CD4-positive, alpha-beta T cell treated with Interleukin-4 for 1 hour (primary cell): ENCODE results near the gene RNU5D-1.
"Not testable (repeated sequence)": the region's sequence is repeated elsewhere in the genome, so short reads cannot be mapped to it uniquely, and the experiment has no call there.

ENCODE experiments used
- DNase-seq, 2 donors: peaks; one replicate each; pipeline ENCODE4 v3.0.0-alpha.2; 2020 to 2022

Gene RNU5D-1

GRCh38 chr1:44730741-44731512 lies at the start of gene RNU5D-1:
Gene RNU5D-1, minus strand, starts transcription at chr1:44731170.
- peak; percentile 94 to 95 for DNase-seq

DNA sequence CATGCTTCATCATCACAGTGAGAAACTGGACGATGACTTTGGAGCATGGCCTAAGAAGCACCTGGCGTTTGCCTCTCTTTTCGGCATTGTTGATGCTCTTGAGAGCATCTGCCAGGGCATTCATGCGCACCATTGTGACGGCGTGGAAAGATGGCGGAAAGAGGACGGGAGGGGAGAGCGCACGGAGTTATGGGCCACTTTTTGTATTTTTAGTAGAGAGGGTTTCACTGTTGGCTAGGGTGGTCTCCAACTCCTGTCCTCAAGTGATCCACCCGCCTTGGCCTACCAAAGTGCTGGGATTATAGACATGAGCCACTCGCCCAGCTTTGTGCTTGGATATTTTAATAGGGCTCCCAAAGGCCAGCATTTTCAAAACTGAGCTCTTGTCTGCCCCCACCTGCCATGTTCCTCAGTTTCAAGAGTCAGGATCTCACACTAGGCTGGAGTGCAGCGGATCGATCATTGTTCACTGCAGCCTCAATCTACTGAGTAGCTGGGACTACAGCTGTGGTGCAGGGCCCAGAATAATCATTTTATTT lies 49.7 kb upstream of the RNU5D-1 start:
- DNase-seq = no peak

DNA sequence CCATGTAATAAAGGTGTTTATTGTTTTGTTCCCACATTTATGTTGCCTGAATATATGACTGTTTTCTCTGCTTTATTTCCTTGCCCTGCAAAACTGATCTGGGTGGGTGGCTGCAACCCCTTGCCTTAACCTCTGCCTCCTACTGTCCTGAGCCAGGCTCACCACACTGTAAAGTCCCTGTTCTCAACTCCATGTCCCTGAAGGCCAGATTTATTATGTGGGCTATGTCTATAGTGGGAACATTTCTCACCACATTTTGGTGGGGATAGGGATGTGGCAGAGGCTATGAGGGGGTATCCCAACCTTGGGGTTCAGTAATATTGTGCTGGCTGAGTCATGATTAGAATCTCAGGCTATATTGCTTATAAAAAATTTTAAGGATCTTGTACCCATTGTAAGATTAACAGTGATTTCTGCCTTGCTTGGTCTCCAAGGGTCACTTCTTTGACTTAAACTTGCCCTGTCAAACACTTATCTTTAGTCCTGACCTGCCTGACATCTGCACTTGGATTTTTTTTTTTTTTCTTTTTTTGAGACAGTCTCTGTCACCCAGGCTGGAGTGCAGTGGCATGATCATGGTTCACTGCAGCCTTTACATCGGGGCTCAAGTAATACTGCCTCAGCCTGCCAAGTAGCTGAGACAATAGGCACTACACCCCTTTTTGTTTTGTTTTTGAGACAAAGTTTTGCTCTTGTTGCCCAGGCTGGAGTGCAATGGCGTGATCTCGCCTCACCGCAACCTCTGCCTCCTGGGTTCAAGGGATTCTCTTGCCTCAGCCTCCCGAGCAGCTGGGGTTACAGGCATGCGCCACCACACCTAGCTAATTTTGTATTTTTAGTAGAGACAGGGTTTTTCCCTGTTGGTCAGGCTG lies 48.0 kb upstream of the RNU5D-1 start:
- DNase-seq = no peak

GRCh38 chr1:44777969-44778635 lies 47.1 kb upstream of the RNU5D-1 start:
- DNase-seq = no peak

DNA sequence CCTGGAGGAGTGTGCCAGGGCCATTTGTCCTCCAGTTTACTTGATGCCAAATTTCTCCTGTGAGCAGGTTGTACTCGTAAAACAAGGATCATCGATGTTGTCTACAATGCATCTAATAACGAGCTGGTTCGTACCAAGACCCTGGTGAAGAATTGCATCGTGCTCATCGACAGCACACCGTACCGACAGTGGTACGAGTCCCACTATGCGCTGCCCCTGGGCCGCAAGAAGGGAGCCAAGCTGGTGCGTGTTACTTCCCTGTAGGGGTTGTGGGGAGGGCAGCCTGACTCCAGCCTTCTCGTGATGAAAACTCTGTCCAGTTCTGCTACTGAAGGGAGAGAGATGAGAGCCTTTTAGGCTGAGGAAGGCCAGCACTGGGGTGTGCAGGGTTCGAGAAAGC lies 46.6 kb upstream of the RNU5D-1 start:
- no peak for DNase-seq

- no peak for DNase-seq
Observed at GRCh38 chr1:44776730-44777068, 45.7 kb upstream of the RNU5D-1 start.

DNA sequence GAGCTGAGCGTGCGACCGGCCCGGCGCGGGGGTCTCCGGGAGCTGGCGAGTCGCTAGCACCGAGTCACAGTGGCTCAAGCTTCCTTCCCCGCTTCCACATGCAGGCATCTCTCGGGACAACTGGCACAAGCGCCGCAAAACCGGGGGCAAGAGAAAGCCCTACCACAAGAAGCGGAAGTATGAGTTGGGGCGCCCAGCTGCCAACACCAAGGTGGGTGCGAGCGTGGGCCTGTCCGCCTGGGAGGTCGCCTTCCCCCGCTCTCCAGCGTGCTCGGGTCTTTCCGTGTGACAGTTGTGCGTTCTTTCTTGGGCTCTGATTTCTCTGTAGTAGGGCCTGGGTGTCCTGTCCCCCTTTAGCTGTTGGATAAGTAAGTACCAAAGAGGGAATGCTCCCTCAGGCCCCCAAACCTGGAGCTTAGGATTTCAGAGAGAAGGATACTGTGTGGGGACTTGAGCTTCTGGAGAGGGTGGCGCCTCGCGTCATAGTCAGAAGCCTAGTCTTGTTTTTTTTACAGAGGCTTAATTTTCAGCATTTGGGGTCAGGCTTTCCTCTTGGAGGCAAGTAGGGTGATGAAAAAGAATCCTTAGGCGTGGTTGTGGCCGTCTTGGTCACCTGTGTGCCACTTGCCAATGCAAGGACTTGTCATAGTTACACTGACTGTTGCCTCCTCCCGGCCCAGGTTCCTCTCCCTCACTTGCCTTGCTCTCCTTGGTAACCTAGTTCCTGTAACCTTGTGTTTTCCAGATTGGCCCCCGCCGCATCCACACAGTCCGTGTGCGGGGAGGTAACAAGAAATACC lies 45.2 kb upstream of the RNU5D-1 start:
- DNase-seq = peak; percentile 39 to 53

GRCh38 chr1:44775078-44775929 lies 44.3 kb upstream of the RNU5D-1 start, which contains the start of gene RPS8:
Gene RPS8, plus strand, starts transcription at chr1:44775540. Its CDS starts 57 bp downstream, at chr1:44775597.
- peak; percentile 91 to 92 for DNase-seq

DNA sequence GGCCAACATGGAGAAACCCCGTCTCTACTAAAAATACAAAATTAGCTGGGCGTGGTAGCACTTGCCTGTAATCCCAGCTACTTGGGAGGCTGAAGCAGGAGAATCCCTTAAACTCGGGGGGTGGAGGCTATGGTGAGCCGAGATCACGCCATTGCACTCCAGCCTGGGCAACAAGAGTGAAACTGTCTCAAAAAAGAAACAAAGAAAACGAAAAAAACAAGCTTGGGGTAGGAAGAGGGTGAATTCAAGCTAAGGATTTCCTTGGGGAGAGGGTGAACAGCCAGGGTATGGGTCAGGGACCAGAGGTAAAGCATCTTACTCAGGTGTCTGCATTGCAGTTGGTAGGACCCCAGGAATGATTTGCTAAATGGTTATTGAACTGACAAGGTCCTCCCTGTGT lies 35.5 kb upstream of the RNU5D-1 start:
- DNase-seq = not testable (repeated sequence)

DNA sequence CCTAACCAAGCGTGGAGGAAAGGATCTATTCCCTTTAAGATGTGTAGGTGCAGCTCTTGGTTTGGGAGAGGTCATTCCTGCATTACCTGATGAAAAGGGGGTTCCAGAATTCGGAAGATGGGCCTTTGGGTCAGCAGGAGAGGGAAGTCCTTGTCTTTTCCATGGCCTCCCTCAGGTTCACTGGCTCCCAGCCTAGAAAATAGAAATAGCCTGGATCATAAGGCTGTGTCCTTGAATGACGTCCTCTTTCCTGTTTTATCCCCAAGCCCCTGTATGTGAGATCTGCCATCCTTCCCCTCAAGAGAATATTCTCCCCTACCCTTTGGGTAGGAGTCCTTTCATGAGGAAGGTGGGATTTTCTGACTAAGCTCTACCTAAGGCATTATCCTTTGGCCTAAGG lies 29.9 kb upstream of the RNU5D-1 start:
- no peak for DNase-seq

DNA sequence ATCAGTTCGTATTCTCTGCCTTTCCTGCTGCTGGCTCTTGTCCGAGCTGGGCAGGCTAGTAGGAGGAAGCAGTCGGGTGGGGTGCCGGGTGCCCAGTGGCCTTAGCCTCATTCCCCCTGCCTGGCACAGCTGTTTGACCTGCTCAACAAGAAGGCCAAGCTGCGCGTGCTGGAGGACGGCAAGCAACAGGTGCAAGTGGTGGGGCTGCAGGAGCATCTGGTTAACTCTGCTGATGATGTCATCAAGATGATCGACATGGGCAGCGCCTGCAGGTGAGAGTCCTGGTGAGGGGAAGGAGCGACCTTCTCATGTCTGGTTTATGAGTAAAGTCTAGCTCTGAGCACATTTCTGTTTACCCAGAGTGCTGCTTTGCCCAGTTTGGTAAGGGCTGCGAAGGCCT lies 28.1 kb upstream of the RNU5D-1 start:
- DNase-seq = no peak

GRCh38 chr1:44757420-44757819 lies 26.4 kb upstream of the RNU5D-1 start:
- DNase-seq = no peak

DNA sequence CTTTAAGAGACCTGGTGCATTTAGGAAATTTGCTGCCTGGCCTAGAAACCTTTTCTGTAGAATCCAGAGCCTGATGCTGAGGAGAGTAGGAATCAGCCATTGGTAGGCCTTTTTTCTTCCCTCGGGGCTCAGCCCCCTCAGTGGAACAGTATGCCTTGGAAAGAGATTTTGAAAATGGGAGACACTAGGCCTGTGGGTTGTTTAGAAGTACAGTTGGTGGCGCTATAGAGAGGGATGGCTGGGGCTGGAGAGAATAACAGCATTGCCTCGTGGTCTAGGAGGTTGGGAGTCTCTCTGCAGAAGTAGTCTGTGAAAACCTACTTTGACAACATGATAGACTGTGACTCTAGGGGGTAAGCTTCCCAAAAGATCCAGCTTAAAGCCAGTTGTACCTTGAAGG lies 16.9 kb upstream of the RNU5D-1 start:
- no peak for DNase-seq

- DNase-seq = no peak
Observed at GRCh38 chr1:44743211-44743610, 12.2 kb upstream of the RNU5D-1 start.

DNA sequence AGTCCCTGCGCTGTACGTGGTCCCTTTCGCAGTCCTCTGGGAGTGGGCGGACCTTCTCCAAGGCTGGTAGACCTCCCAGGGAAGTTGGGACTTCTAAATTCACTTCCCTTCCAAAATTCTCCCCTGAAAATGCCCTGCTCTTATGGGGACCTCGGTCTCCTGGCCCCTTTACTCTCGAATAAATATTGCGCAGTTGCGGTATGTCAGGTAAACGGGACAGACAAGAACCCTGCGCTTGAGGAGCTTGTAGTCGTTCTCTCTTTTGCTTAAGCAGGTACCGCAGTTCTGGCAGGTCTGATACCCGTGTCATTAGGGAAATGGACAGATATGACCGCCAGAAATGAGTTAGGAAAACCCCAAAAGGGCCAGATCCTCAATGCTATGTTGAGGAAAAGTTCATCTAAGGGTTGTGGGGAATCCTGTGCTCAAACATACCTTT lies 9.2 kb upstream of the RNU5D-1 start:
- DNase-seq = no peak

DNA sequence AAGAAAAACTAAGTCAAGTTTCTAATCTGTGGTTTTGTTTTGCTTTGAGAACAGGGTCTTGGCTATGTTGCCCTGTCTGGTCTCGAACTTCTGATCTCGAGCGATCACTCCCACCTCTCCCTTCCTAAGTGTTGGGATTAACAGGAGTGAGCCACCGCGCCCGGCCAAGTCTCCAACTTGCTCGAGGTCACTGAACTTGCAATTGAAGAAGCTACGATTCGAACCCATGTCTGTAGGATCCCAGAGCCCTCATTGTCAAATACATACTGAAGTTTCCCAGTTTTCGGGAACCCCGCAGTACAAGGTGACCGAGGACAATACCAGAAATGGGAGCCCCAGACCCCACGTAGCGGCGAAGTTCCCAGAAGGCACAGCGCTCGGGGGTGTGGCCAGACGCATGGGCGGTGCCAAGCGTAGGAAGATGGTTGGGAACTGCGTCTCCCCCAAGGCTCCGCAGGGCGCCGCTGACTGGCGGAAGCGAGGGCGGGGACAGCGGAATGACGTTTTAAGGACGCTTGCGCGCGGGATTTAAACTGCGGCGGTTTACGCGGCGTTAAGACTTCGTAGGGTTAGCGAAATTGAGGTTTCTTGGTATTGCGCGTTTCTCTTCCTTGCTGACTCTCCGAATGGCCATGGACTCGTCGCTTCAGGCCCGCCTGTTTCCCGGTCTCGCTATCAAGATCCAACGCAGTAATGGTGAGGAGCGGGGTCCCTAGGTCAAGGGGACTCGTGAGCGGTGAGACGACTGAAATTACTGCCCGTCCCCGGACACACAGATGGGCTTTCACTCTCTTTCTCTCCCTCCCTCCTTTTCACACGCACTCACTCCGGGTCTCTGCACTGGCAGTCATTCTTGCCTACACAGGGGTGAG lies 8.6 kb upstream of the RNU5D-1 start, which contains the start of gene KIF2C:
TSS of gene KIF2C (plus strand) at position 531 of the 872 bp plus-strand sequence. CDS start at position 627, 96 bp downstream.
- peak; percentile 96 to 97 for DNase-seq

DNA sequence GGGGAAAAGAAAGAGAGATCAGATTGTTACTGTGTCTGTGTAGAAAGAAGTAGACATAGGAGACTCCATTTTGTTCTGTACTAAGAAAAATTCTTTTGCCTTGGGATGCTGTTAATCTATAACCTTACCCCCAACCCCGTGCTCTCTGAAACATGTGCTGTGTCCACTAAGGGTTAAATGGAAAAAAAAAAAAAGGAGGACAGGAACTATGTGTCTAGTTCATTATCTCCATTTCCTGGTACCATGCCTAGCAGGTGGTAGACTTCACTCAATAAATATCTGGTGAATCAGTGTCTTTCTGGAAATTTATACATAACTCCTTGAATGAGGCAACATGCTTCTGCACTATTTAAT lies 8.0 kb upstream of the RNU5D-1 start:
- DNase-seq = not testable (repeated sequence)

GRCh38 chr1:44735992-44736391 lies 5.0 kb upstream of the RNU5D-1 start:
- DNase-seq = no peak

DNA sequence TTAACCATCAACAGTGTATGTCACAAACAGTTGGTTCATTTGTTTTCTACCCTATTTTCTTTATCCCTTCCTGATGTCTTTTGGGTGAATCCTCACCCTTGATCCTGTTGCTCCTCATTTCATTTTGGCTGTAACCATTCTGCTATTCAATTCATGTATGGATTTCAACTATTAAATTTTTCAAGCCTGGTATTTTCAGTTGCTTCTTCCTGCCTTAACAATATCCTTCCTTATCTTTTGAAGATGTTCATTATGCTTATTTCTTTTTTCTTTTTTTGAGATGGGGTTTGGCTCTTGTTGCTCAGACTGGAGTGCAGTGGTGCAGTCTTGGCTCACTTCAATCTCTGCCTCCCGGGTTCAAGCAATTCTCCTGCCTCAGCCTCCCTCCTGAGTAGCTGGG lies 2.8 kb upstream of the RNU5D-1 start:
- no peak for DNase-seq

- no peak for DNase-seq
Observed at GRCh38 chr1:44733365-44733764, 2.4 kb upstream of the RNU5D-1 start.
